CD4-positive, alpha-beta T cell treated with Interleukin-17A for 4 hours (primary cell): ENCODE measurements around the gene C9orf72.
A peak's percentile ranks its signal among the peaks of the same experiment; 100 is the strongest.

Source experiments
- DNase-seq: peaks from one replicate; pipeline ENCODE4 v3.0.0-alpha.2; 2020; ENCODE audit warnings: mixed read lengths

Gene C9orf72

GRCh38 chr9:27573634-27574590 lies 631 bp upstream of the C9orf72 start:
- peak; percentile 96 for DNase-seq

- DNase-seq = peak; percentile 68
Measured at GRCh38 chr9:27572566-27572917, 739 bp downstream of the C9orf72 start.

- DNase-seq = no peak
Measured at GRCh38 chr9:27572061-27572460, 1.2 kb downstream of the C9orf72 start.

- no peak for DNase-seq
Measured at GRCh38 chr9:27571011-27571410, 2.3 kb downstream of the C9orf72 start.

- DNase-seq = no peak
Measured at GRCh38 chr9:27569406-27569805, 3.9 kb downstream of the C9orf72 start.

GRCh38 chr9:27566118-27566517 lies 7.2 kb downstream of the C9orf72 start:
- no peak for DNase-seq

GRCh38 chr9:27565696-27566095 lies 7.6 kb downstream of the C9orf72 start:
- DNase-seq = no peak

- no peak for DNase-seq
Measured at GRCh38 chr9:27564670-27565069, 8.6 kb downstream of the C9orf72 start.

GRCh38 chr9:27563738-27564430 lies 9.4 kb downstream of the C9orf72 start:
- no peak for DNase-seq

GRCh38 chr9:27561685-27562084 lies 11.6 kb downstream of the C9orf72 start:
- no peak for DNase-seq

- no peak for DNase-seq
Measured at GRCh38 chr9:27560457-27560856, 12.8 kb downstream of the C9orf72 start.

- DNase-seq = no peak
Measured at GRCh38 chr9:27558307-27558706, 15.0 kb downstream of the C9orf72 start.

- no peak for DNase-seq
Measured at GRCh38 chr9:27556470-27556869, 16.8 kb downstream of the C9orf72 start.

GRCh38 chr9:27554712-27555111 lies 18.6 kb downstream of the C9orf72 start:
- no peak for DNase-seq

- no peak for DNase-seq
Measured at GRCh38 chr9:27549196-27549755, 24.0 kb downstream of the C9orf72 start.

GRCh38 chr9:27548055-27548741 lies 25.1 kb downstream of the C9orf72 start:
- no peak for DNase-seq

GRCh38 chr9:27545471-27545870 lies 27.8 kb downstream of the C9orf72 start:
- DNase-seq = no peak

GRCh38 chr9:27542508-27542907 lies 30.8 kb downstream of the C9orf72 start:
- DNase-seq = no peak

- no peak for DNase-seq
Measured at GRCh38 chr9:27541740-27542139, 31.5 kb downstream of the C9orf72 start.

- no peak for DNase-seq
Measured at GRCh38 chr9:27540502-27540901, 32.8 kb downstream of the C9orf72 start.

- no peak for DNase-seq
Measured at GRCh38 chr9:27539479-27540441, 33.5 kb downstream of the C9orf72 start.

GRCh38 chr9:27538647-27539046 lies 34.6 kb downstream of the C9orf72 start:
- DNase-seq = no peak
